A549 treated with Hydrocortisone at 1 μM for 4 hours (cell line): ENCODE results near the gene NDOR1. TPM values are rescaled to one million over a fixed set of nuclear protein-coding genes. Genes with fewer than 3 reads are reported as not detected.

Experiments used
- total RNA-seq: library from RNA; stranded (reverse); fragments of 200-300 nt; extraction: Qiagen RNA extraction; gene quantifications from 5 replicates; pipeline ENCODE4 v1.2.3, GENCODE V29; 2022

Gene NDOR1
- total RNA-seq: 14.8 to 16.5 TPM (median 15.2 TPM) in 5 replicates

GRCh38 chr9:137205126-137206069 lies at the start of gene NDOR1, which contains the start of gene TMEM203:
NDOR1 (plus strand) TSS chr9:137205700; CDS start chr9:137205778, 78 bp downstream.
TMEM203 (minus strand) TSS chr9:137205648; CDS start chr9:137205414, 234 bp downstream.

DNA sequence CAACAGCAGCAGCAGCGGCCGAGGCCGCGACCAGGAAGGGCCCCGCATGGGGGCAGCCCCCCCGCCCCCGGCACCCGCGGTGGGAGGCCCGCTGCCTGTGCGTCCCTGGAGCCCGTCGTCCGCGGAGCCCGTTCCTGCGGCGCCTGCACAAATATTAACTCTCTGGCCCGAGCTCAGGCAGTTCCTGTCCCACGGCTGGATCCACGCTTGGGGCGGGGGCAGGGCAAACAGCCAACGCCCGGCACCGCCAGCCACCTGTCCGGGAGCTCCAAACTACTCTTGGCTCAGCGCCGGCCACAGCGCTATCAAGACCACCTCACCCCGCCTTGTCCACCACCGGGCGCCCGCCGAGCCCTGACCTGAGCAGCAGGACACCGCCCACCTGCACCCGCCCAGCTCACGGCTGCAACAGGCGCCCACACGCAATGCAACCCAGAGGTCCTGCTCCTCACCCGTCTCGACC lies 35.6 kb upstream of the NDOR1 start, which contains the start of gene LRRC26:
Gene LRRC26, minus strand, starts transcription at position 156 of the 463 bp plus-strand sequence. Its CDS starts 108 bp downstream, at position 48.

GRCh38 chr9:137188490-137189296 lies 16.8 kb upstream of the NDOR1 start, which contains the start of the genes ANAPC2 and SSNA1:
ANAPC2 (minus strand) TSS chr9:137188560; CDS start chr9:137188532, 28 bp downstream.
SSNA1 (plus strand) TSS chr9:137188676; CDS start chr9:137188727, 51 bp downstream.

GRCh38 chr9:137200311-137201204 lies 4.9 kb upstream of the NDOR1 start, which contains the start of gene TPRN:
TPRN (minus strand) TSS chr9:137200741; CDS start chr9:137200711, 30 bp downstream.

DNA sequence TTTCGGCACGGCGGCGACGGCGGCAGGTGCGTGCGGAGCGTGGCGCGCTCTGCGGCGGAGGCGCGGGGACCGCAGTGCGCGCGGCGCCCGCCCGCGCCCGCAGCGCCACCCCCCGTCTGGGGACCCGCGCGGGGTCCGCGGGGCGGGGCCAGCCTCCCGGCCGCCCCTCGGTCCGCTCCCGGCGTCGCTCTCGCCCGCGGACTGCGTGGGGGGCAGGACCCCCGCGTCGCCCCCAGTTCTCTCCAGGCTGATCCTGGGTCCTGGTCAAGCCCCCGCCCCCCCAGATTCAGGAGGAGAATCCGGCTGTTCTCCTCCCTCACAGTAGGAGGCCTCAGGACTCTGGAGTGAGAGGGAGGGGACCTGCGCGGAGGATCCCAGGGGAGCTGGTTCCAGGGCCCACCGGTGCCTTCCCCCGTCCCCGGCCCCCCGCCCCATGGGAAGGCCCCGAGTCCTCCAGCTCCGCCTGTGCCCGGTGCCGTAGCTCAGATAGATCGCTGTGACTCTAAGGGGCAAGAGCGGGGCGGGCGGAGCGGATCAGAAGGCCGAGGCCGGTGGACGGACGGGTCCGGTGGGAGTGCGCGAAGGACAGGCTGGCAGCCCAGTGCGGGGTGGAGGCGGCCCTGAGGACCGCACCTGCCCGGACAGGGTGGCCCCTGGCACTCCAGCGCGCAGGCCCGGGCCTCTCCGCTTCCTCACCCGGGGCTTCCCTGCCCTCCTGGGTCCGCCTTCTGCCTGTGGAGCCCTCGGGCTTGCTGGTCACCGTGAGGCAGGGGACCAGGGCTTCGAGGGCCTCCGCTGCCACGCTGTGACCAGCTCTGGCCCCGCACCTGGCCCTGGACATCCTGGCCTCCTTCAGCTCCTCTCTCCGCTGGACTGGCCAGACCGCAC lies 16.9 kb downstream of the NDOR1 start, which contains the start of gene RNF208:
Gene RNF208, minus strand, starts transcription at position 51 of the 888 bp plus-strand sequence. CDS start 1,028 bp downstream, outside the sequence.

GRCh38 chr9:137224830-137225694 lies 19.6 kb downstream of the NDOR1 start, which contains the start of gene CYSRT1:
CYSRT1 (plus strand) TSS chr9:137225174; CDS start chr9:137225622, 448 bp downstream.

DNA sequence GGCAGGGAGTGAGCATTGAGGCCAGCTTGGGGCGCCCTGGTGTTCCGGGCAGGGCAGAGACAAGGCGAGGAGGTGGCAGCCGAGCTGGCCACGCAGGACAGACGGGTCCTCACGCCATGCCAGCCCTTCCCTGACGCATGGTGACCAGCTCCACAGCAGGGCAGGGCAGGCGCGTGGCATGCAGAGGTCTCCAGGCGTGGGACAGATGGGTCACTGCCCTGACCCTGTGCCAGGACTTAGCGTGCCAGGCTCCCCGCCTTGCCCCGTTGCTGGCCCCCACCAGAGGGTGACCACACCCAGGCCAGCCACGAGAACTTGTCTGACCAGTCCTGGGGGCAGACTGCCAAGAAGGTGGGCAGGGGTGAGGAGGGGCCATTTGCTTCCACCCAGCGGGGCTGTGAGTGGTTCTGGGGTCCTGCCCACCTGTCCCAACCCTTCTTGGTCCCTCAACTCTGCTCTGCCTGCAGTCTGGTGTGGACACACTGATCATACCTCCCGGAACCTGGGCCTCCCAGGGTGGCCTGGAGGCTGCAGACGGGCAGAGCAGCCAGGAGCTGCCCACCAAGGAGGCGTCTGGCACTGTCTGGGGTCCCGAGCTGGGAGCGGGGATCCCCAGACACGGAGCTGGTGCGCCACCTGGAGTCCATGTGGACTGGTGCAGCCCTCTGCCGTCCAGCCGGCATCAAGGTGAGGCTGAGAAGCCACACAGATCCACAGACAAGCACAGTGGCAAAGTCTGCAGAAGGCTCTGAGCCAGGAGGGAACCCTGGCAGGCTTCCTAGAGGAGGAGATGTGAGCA lies 21.8 kb downstream of the NDOR1 start, which contains the start of gene RNF224:
Gene RNF224, plus strand, starts transcription at position 449 of the 799 bp plus-strand sequence. CDS start 834 bp downstream, outside the sequence.

DNA sequence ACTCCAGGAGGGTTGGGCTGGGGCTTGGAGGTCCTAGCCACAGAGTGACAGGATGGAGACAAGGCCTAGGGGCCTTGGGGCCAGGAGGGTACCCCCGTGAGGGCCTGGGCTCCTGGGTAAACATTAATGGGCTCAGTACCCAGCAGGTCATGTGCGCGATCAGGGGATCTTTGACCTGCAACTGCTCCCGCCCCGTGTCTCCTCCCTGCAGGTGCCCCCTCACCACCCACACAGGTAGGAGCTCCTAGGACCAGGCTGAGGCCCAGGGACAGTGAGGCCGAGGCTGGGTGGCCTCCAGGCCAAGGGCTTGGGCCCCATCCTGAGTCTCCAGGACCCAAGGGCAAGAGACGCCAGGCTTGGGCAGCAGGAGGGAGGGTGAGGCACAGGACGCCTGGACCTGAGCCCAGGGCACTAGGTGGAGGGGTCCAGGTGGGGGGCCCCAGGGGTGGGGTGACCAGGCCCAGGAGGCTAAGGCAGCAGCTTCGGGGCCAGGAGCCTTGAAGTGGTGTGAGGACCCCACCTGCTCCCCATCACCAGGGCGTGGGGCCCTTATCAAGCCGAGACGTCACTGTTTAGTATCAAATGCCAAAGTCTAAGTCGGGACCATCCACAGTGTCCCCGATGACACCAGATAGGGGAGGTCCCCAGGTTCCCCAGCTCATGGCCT lies 25.3 kb downstream of the NDOR1 start, which contains the start of gene SLC34A3:
Gene SLC34A3, plus strand, starts transcription at position 197 of the 667 bp plus-strand sequence. CDS start 802 bp downstream, outside the sequence.

GRCh38 chr9:137240841-137241489 lies 35.5 kb downstream of the NDOR1 start, which contains the start of gene TUBB4B:
TUBB4B (plus strand) TSS chr9:137241287; CDS start chr9:137241361, 74 bp downstream.

GRCh38 chr9:137251194-137251461 lies 45.6 kb downstream of the NDOR1 start, which contains the start of gene STPG3:
STPG3 (plus strand) TSS chr9:137251286; CDS start chr9:137251287, 1 bp downstream.

GRCh38 chr9:137254624-137255447 lies 49.3 kb downstream of the NDOR1 start, which contains the start of gene NELFB:
NELFB (plus strand) TSS chr9:137255327.

